Hindlimb muscle (tissue), 1 donor: Measurements from ENCODE around the gene GPI. TPM values are rescaled to one million over a fixed set of nuclear protein-coding genes. Genes with fewer than 3 reads are reported as not detected.
"Not testable (repeated sequence)": the region's sequence is repeated elsewhere in the genome, so short reads cannot be mapped to it uniquely, and the experiment has no call there.

Experiments used
- DNase-seq: peaks from one replicate; pipeline ENCODE4 v3.0.0-alpha.2; 2013
- polyA plus RNA-seq: library from polyadenylated mRNA; unstranded; fragments of 120-200 nt; gene quantifications from one replicate; pipeline ENCODE4 v1.2.1, GENCODE V29; 2013; ENCODE audit not compliant: insufficient read length

The GPI gene
- polyA plus RNA-seq, result 201 TPM

GRCh38 chr19:34364830-34365462, at the start of gene GPI:
GPI (plus strand) TSS chr19:34365196; CDS start chr19:34365267, 71 bp downstream.
- DNase-seq, result peak; percentile 65

GRCh38 chr19:34316247-34316646, 48.7 kb upstream of the GPI start:
- no peak for DNase-seq

GRCh38 chr19:34316741-34317301, 48.2 kb upstream of the GPI start:
- no peak for DNase-seq

- no peak for DNase-seq
Observed at GRCh38 chr19:34317311-34317927, 47.6 kb upstream of the GPI start.

GRCh38 chr19:34319230-34319585, 45.8 kb upstream of the GPI start:
- no peak for DNase-seq

- no peak for DNase-seq
Observed at GRCh38 chr19:34319785-34320184, 45.2 kb upstream of the GPI start.

- DNase-seq, result no peak
Observed at GRCh38 chr19:34320277-34320676, 44.7 kb upstream of the GPI start.

GRCh38 chr19:34321735-34322134, 43.3 kb upstream of the GPI start:
- no peak for DNase-seq

- no peak for DNase-seq
Observed at GRCh38 chr19:34323433-34324204, 41.4 kb upstream of the GPI start.

GRCh38 chr19:34324320-34324719, 40.7 kb upstream of the GPI start:
- DNase-seq, result no peak

- DNase-seq, result no peak
Observed at GRCh38 chr19:34325181-34325580, 39.8 kb upstream of the GPI start.

- no peak for DNase-seq
Observed at GRCh38 chr19:34325981-34326787, 38.8 kb upstream of the GPI start.

GRCh38 chr19:34327851-34328250, 37.1 kb upstream of the GPI start:
- DNase-seq, result no peak

- DNase-seq, result no peak
Observed at GRCh38 chr19:34328982-34329381, 36.0 kb upstream of the GPI start.

GRCh38 chr19:34330116-34330515, 34.9 kb upstream of the GPI start:
- DNase-seq, result no peak

- not testable (repeated sequence) for DNase-seq
Observed at GRCh38 chr19:34330596-34330995, 34.4 kb upstream of the GPI start.

GRCh38 chr19:34331596-34331995, 33.4 kb upstream of the GPI start:
- DNase-seq, result not testable (repeated sequence)

GRCh38 chr19:34332027-34332760, 32.8 kb upstream of the GPI start:
- DNase-seq, result no peak

GRCh38 chr19:34335914-34336313, 29.1 kb upstream of the GPI start:
- no peak for DNase-seq

- no peak for DNase-seq
Observed at GRCh38 chr19:34336781-34337271, 28.2 kb upstream of the GPI start.

- no peak for DNase-seq
Observed at GRCh38 chr19:34337739-34338138, 27.3 kb upstream of the GPI start.
